Type B pancreatic cell (in vitro differentiated cells): ENCODE results near the gene PITPNC1. TPM values are rescaled to one million over a fixed set of nuclear protein-coding genes. Genes with fewer than 3 reads are reported as not detected.
"Not testable (repeated sequence)": the region's sequence is repeated elsewhere in the genome, so short reads cannot be mapped to it uniquely, and the experiment has no call there.

Experiments used
- DNase-seq: peaks from one replicate; pipeline ENCODE4 v3.0.0; 2021; ENCODE audit warnings: mixed read lengths; ENCODE audit not compliant: unreplicated experiment; ENCODE audit errors: extremely low spot score
- H3K27ac Mint-ChIP-seq: 2 replicates; pipeline ENCODE4 v1.8.0; 2021; ENCODE audit warnings: mild to moderate bottlenecking, mixed read lengths
- H3K27me3 Mint-ChIP-seq: 2 replicates; pipeline ENCODE4 v1.8.0; 2021; ENCODE audit warnings: mixed read lengths
- H3K36me3 Mint-ChIP-seq: 2 replicates; pipeline ENCODE4 v1.8.0; 2021; ENCODE audit warnings: mixed read lengths
- H3K4me1 Mint-ChIP-seq: one replicate; pipeline ENCODE4 v1.8.0; 2021; ENCODE audit warnings: mixed read lengths; ENCODE audit not compliant: unreplicated experiment
- H3K4me3 Mint-ChIP-seq: 2 replicates; pipeline ENCODE4 v1.8.0; 2021; ENCODE audit warnings: mild to moderate bottlenecking, mixed read lengths
- H3K9me3 Mint-ChIP-seq: 2 replicates; pipeline ENCODE4 v1.8.0; 2021; ENCODE audit warnings: mixed read lengths
- total RNA-seq: library from RNA; stranded (reverse); gene quantifications from 2 replicates; pipeline ENCODE4 v1.2.1, GENCODE V29; 2021; ENCODE audit warnings: low replicate concordance
- TF ChIP-seq, protein P1 (sequence below): fragments of 200-600 bp; sonication (generic); conservative IDR thresholded peaks from 2 replicates; pipeline ENCODE4 v1.5.0; 2021; ENCODE audit warnings: antibody characterized with exemption, mild to moderate bottlenecking

The PITPNC1 gene
- total RNA-seq, 1 donor from 2014 or later = 18.7 TPM

GRCh38 chr17:67491009-67491680 lies 114.1 kb downstream of the PITPNC1 start:
- H3K4me3 Mint-ChIP-seq = peak overlapping the region; percentile 26
- no peaks in the 10 kb centered on the region for H3K36me3 Mint-ChIP-seq
- TF ChIP-seq, protein P1, sequence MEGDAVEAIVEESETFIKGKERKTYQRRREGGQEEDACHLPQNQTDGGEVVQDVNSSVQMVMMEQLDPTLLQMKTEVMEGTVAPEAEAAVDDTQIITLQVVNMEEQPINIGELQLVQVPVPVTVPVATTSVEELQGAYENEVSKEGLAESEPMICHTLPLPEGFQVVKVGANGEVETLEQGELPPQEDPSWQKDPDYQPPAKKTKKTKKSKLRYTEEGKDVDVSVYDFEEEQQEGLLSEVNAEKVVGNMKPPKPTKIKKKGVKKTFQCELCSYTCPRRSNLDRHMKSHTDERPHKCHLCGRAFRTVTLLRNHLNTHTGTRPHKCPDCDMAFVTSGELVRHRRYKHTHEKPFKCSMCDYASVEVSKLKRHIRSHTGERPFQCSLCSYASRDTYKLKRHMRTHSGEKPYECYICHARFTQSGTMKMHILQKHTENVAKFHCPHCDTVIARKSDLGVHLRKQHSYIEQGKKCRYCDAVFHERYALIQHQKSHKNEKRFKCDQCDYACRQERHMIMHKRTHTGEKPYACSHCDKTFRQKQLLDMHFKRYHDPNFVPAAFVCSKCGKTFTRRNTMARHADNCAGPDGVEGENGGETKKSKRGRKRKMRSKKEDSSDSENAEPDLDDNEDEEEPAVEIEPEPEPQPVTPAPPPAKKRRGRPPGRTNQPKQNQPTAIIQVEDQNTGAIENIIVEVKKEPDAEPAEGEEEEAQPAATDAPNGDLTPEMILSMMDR = no peak
- no peak for DNase-seq
- H3K27me3 Mint-ChIP-seq = peaks cover 3% of the 10 kb centered on the region
- H3K4me1 Mint-ChIP-seq = peaks cover 24% of the 10 kb centered on the region
- peaks cover 4% of the 10 kb centered on the region for H3K9me3 Mint-ChIP-seq
- H3K27ac Mint-ChIP-seq = no peak overlapping the region

GRCh38 chr17:67491681-67492024 lies 114.6 kb downstream of the PITPNC1 start:
- peaks cover 27% of the 10 kb centered on the region for H3K4me1 Mint-ChIP-seq
- H3K27me3 Mint-ChIP-seq = peaks cover 3% of the 10 kb centered on the region
- no peak overlapping the region for H3K4me3 Mint-ChIP-seq
- H3K9me3 Mint-ChIP-seq = peaks cover 4% of the 10 kb centered on the region
- no peak overlapping the region for H3K27ac Mint-ChIP-seq
- no peak for DNase-seq
- no peaks in the 10 kb centered on the region for H3K36me3 Mint-ChIP-seq
- TF ChIP-seq, protein P1 = no peak

GRCh38 chr17:67492251-67492740 lies 115.2 kb downstream of the PITPNC1 start:
- DNase-seq = no peak
- peaks cover 3% of the 10 kb centered on the region for H3K27me3 Mint-ChIP-seq
- H3K36me3 Mint-ChIP-seq = no peaks in the 10 kb centered on the region
- H3K9me3 Mint-ChIP-seq = peaks cover 4% of the 10 kb centered on the region
- TF ChIP-seq, protein P1 = no peak
- peaks cover 27% of the 10 kb centered on the region for H3K4me1 Mint-ChIP-seq
- no peak overlapping the region for H3K27ac Mint-ChIP-seq
- H3K4me3 Mint-ChIP-seq = no peak overlapping the region

- H3K36me3 Mint-ChIP-seq = no peaks in the 10 kb centered on the region
- H3K4me1 Mint-ChIP-seq = peaks cover 20% of the 10 kb centered on the region
- no peak overlapping the region for H3K27ac Mint-ChIP-seq
Measured at GRCh38 chr17:67492824-67493517, 115.9 kb downstream of the PITPNC1 start.

GRCh38 chr17:67493812-67494211 lies 116.7 kb downstream of the PITPNC1 start:
- Mint-ChIP-seq H3K27me3 (peaks cover 3% of the 10 kb centered on the region), H3K9me3 (peaks cover 4% of the 10 kb centered on the region), H3K27ac (no peak overlapping the region), H3K4me3 (no peak overlapping the region), H3K4me1 (peaks cover 18% of the 10 kb centered on the region), H3K36me3 (no peaks in the 10 kb centered on the region)
- no peak for DNase-seq
- TF ChIP-seq, protein P1 = no peak

More at GRCh38 chr17:67492824-67493517, 115.9 kb downstream of the PITPNC1 start:
- H3K9me3 Mint-ChIP-seq = peaks cover 4% of the 10 kb centered on the region
- H3K27me3 Mint-ChIP-seq = peaks cover 3% of the 10 kb centered on the region
- no peak for DNase-seq
- H3K4me3 Mint-ChIP-seq = no peak overlapping the region
- TF ChIP-seq, protein P1 = no peak

DNA sequence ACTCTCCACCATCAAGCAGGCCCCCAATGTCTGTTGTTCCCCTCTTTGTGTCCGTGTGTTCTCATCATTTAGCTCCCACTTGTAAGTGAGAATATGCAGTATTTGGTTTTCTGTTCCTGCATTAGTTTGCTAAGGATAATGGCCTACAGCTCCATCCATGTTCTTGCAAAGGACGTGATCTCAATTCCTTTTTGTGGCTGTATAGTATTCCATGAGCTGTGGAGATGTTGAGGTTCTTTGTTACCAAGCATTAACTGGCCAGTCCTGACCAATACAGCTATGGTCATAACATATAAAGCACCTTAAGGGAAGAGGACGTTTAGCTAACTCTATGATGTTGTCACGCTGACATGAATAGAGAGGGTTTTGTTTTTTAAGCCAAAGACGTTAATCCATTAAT lies 118.5 kb downstream of the PITPNC1 start:
- H3K27ac Mint-ChIP-seq, H3K4me3 Mint-ChIP-seq, H3K27me3 Mint-ChIP-seq, H3K9me3 Mint-ChIP-seq, H3K36me3 Mint-ChIP-seq, DNase-seq: not testable (repeated sequence)
- peaks cover 18% of the 10 kb centered on the region for H3K4me1 Mint-ChIP-seq
